ENCODE results near the gene PIK3R1. TPM values are rescaled to one million over a fixed set of nuclear protein-coding genes. Genes with fewer than 3 reads are reported as not detected.

PIK3R1 gene
- total RNA-seq, 4 donors from 2014 or later, result 44.9 to 222 (median 81.6) TPM

GRCh38 chr5:68277431-68277830, 61.9 kb downstream of the PIK3R1 start:
- Histone ChIP-seq H3K9me3 (no peaks in the 10 kb centered on the region), H3K4me3 (no peak overlapping the region), H3K27ac (peak overlapping the region in 1 of 4 donors; percentile 1), H3K36me3 (peaks cover 0 to 53% (median 28%) of the 10 kb centered on the region in 4 donors), H3K4me1 (peaks cover 0 to 28% (median 15%) of the 10 kb centered on the region in 4 donors), H3K27me3 (no peaks in the 10 kb centered on the region)
- intact Hi-C loops (cut with DNase I; ENCODE audit: low total_unique reads), result no loop called here
- 59 to 78% methylated on average over 2 to 5 of the region's 5 CpGs for WGBS, 2 donors (ENCODE audit: low coverage in 1 of 2)
- in situ Hi-C loops (cut with MboI; ENCODE audit: low pct_ligation_motif_present in 1 of 4, low pct_unique_long_range_greater_than_20kb in 1 of 4, low sequenced_read_pairs in 3 of 4), result loop anchor here (25.0 kb wide), 2 partner anchors 185 to 685 kb away; no protein-coding TSS in a partner anchor
- DNase-seq, result no peak
- TF ChIP-seq POLR2A (IDR thresholded peaks at IDR 0.05), result no peak

- in situ Hi-C loops (cut with MboI; ENCODE audit: low pct_ligation_motif_present in 1 of 4, low pct_unique_long_range_greater_than_20kb in 1 of 4, low sequenced_read_pairs in 3 of 4), result loop anchor here (10.0 to 25.0 kb wide), 3 partner anchors 182 to 682 kb away; no protein-coding TSS in a partner anchor
- 77% methylated on average over 4 of the region's 4 CpGs for WGBS, 2 donors (ENCODE audit: low coverage in 1 of 2)
- DNase-seq, result no peak
Measured at GRCh38 chr5:68279984-68280383, 64.4 kb downstream of the PIK3R1 start.

GRCh38 chr5:68282001-68282400, 66.4 kb downstream of the PIK3R1 start:
- Histone ChIP-seq H3K4me1 (peaks cover 22 to 49% (median 32%) of the 10 kb centered on the region in 4 donors), H3K9me3 (no peaks in the 10 kb centered on the region), H3K27ac (peak overlapping the region; percentile 0 to 43 (median 26)), H3K27me3 (no peaks in the 10 kb centered on the region), H3K36me3 (peaks cover 0 to 39% (median 20%) of the 10 kb centered on the region in 4 donors), H3K4me3 (no peak overlapping the region)
- TF ChIP-seq EP300 (IDR thresholded peaks at IDR 0.05; ENCODE audit: low read depth) (no peak), POLR2A (IDR thresholded peaks at IDR 0.05) (no peak), CTCF (IDR thresholded peaks at IDR 0.05) (no peak), POLR2AphosphoS5 (IDR thresholded peaks at IDR 0.05) (no peak)
- DNase-seq, result no peak
- 85% methylated on average over 4 of the region's 4 CpGs; no CpG with 5 or more reads in 1 of the 2 donors for WGBS, 2 donors (ENCODE audit: low coverage in 1 of 2)
- intact Hi-C loops (cut with DNase I; ENCODE audit: low total_unique reads), result no loop called here
- in situ Hi-C loops (cut with MboI; ENCODE audit: low pct_ligation_motif_present in 1 of 4, low pct_unique_long_range_greater_than_20kb in 1 of 4, low sequenced_read_pairs in 3 of 4), result loop anchor here (10.0 to 25.0 kb wide), 3 partner anchors 180 to 680 kb away; no protein-coding TSS in a partner anchor

More at GRCh38 chr5:68279984-68280383, 64.4 kb downstream of the PIK3R1 start:
- H3K4me3 ChIP-seq, result no peak overlapping the region
- no peaks in the 10 kb centered on the region for H3K9me3 ChIP-seq
- H3K27ac ChIP-seq, result peak overlapping the region in 2 of 4 donors; percentile 35 to 43
- peak; percentile 18 for TF ChIP-seq POLR2A (IDR thresholded peaks at IDR 0.05)
- TF ChIP-seq EP300 (IDR thresholded peaks at IDR 0.05; ENCODE audit: low read depth), result no peak
- peak in 1 of 3 donors; percentile 50 for TF ChIP-seq POLR2AphosphoS5 (IDR thresholded peaks at IDR 0.05)
- no peak for TF ChIP-seq CTCF (IDR thresholded peaks at IDR 0.05)
- peaks cover 2 to 31% (median 15%) of the 10 kb centered on the region in 4 donors for H3K4me1 ChIP-seq
- intact Hi-C loops (cut with DNase I; ENCODE audit: low total_unique reads), result no loop called here
- H3K27me3 ChIP-seq, result no peaks in the 10 kb centered on the region
- peaks cover 0 to 50% (median 22%) of the 10 kb centered on the region in 4 donors for H3K36me3 ChIP-seq

GRCh38 chr5:68283766-68284165, 68.2 kb downstream of the PIK3R1 start:
- Histone ChIP-seq H3K4me3 (no peak overlapping the region), H3K27me3 (no peaks in the 10 kb centered on the region), H3K4me1 (peaks cover 31 to 57% (median 47%) of the 10 kb centered on the region in 4 donors), H3K27ac (peak overlapping the region; percentile 12 to 93 (median 87)), H3K36me3 (peaks cover 0 to 34% (median 17%) of the 10 kb centered on the region in 4 donors), H3K9me3 (no peaks in the 10 kb centered on the region)
- no peak for TF ChIP-seq CTCF (IDR thresholded peaks at IDR 0.05)
- no peak for TF ChIP-seq POLR2A (IDR thresholded peaks at IDR 0.05)
- TF ChIP-seq EP300 (IDR thresholded peaks at IDR 0.05; ENCODE audit: low read depth), result no peak
- no peak for TF ChIP-seq POLR2AphosphoS5 (IDR thresholded peaks at IDR 0.05)
- no peak for DNase-seq
- 71 to 84% methylated on average over 2 to 4 of the region's 4 CpGs for WGBS, 2 donors (ENCODE audit: low coverage in 1 of 2)
- in situ Hi-C loops (cut with MboI; ENCODE audit: low pct_ligation_motif_present in 1 of 4, low pct_unique_long_range_greater_than_20kb in 1 of 4, low sequenced_read_pairs in 3 of 4) (loop anchor here (10.0 to 25.0 kb wide), 3 partner anchors 179 to 679 kb away; no protein-coding TSS in a partner anchor), intact Hi-C loops (cut with DNase I; ENCODE audit: low total_unique reads) (no loop called here)
